Prostate gland (tissue), 2 donors: ENCODE results near the gene SLC16A6.

Source experiments
- POLR2A ChIP-seq: fragments of 450-650 bp; IDR thresholded peaks from one replicate; pipeline ENCODE4 v1.6.1; 2016; ENCODE audit warnings: antibody characterized with exemption, mild to moderate bottlenecking
- TF ChIP-seq, protein P1 (sequence below), 4 experiments: fragments of 200-600 bp in 2 of 4; fragments of 450-650 bp in 2 of 4; sonication (generic) in 2 of 4; IDR thresholded peaks; 1 replicate in 3 of 4; 2 replicates in 1 of 4; pipeline ENCODE4 v1.5.1; 2016 to 2019; ENCODE audit warnings: antibody characterized with exemption in 4 of 4, mild to moderate bottlenecking in 2 of 4, moderate library complexity in 2 of 4

DNA sequence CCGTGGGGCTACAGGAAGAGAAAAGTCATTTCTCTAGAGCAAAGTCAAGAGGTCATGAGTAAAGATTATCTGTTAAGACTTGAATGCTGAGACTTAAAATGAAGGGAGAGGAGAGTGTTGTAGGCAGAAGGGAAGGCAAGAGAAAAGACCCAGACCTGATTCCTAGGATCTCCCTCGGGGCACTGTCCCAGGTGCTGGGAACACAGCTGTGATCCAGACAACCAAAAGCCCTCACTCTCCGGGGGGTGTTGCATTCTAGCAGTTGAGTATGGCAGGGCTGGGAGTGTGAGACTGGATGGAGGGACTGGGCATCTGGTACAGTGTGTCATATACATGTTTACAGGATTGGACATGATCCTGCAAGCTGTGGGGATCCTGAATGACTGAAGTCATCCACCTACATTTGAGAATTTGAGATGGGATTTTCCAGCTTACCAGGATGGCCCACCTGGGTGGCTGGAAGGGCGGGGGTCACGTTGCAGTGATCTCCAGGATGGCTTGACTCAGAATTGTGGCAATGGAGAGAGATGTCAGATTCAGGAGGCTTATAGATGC is 29.5 kb upstream of the SLC16A6 start:
- TF ChIP-seq, protein P1, sequence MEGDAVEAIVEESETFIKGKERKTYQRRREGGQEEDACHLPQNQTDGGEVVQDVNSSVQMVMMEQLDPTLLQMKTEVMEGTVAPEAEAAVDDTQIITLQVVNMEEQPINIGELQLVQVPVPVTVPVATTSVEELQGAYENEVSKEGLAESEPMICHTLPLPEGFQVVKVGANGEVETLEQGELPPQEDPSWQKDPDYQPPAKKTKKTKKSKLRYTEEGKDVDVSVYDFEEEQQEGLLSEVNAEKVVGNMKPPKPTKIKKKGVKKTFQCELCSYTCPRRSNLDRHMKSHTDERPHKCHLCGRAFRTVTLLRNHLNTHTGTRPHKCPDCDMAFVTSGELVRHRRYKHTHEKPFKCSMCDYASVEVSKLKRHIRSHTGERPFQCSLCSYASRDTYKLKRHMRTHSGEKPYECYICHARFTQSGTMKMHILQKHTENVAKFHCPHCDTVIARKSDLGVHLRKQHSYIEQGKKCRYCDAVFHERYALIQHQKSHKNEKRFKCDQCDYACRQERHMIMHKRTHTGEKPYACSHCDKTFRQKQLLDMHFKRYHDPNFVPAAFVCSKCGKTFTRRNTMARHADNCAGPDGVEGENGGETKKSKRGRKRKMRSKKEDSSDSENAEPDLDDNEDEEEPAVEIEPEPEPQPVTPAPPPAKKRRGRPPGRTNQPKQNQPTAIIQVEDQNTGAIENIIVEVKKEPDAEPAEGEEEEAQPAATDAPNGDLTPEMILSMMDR (IDR thresholded peaks at IDR 0.05) = no peak
- TF ChIP-seq POLR2A = no peak
